ENCODE results near the gene RASGRP4.

RASGRP4 gene

GRCh38 chr19:38360351-38360750, 65.7 kb downstream of the RASGRP4 start:
- no peak overlapping the region for H3K4me3 ChIP-seq (ENCODE audit: low read length, poor library complexity, severe bottlenecking)

GRCh38 chr19:38359242-38360021, 66.6 kb downstream of the RASGRP4 start:
- no peak overlapping the region for H3K9ac ChIP-seq (ENCODE audit: low read depth, low read length, poor library complexity, severe bottlenecking)
- no peaks in the 10 kb centered on the region for H3K9me2 ChIP-seq (replicated peaks; ENCODE audit: low read depth, low read length)
- no peaks in the 10 kb centered on the region for H3K79me2 ChIP-seq (ENCODE audit: insufficient read depth, low read length)
- H2AFZ ChIP-seq (ENCODE audit: low read length): no peak overlapping the region
- H3K4me3 ChIP-seq (ENCODE audit: low read length, poor library complexity, severe bottlenecking): no peak overlapping the region
- no peak for TF ChIP-seq EZH2phosphoT487 (IDR thresholded peaks at IDR 0.05; ENCODE audit: borderline replicate concordance)
- TF ChIP-seq CTCF (conservative IDR thresholded peaks at IDR 0.05; ENCODE audit: low read length): no peak
- no peaks in the 10 kb centered on the region for H3K27me3 ChIP-seq (ENCODE audit: insufficient read depth, low read length, poor library complexity, severe bottlenecking)
- H3K4me1 ChIP-seq (ENCODE audit: insufficient read depth, low read length, poor library complexity, severe bottlenecking): no peaks in the 10 kb centered on the region
- H3K9me3 ChIP-seq (ENCODE audit: insufficient read depth, low read depth, low read length): no peaks in the 10 kb centered on the region
- no peaks in the 10 kb centered on the region for H3K36me3 ChIP-seq (ENCODE audit: insufficient read depth, low read length)
- H3F3A ChIP-seq (ENCODE audit: low read depth): no peaks in the 10 kb centered on the region
- no peak overlapping the region for H3K4me2 ChIP-seq (ENCODE audit: low read depth, low read length, poor library complexity, severe bottlenecking)
- no peaks in the 10 kb centered on the region for H4K20me1 ChIP-seq (ENCODE audit: insufficient read depth, low read length, poor library complexity, severe bottlenecking)

More at GRCh38 chr19:38360351-38360750, 65.7 kb downstream of the RASGRP4 start:
- Histone ChIP-seq H3K79me2 (ENCODE audit: insufficient read depth, low read length) (no peaks in the 10 kb centered on the region), H3F3A (ENCODE audit: low read depth) (no peaks in the 10 kb centered on the region), H3K36me3 (ENCODE audit: insufficient read depth, low read length) (no peaks in the 10 kb centered on the region), H3K9me2 (replicated peaks; ENCODE audit: low read depth, low read length) (no peaks in the 10 kb centered on the region), H3K4me1 (ENCODE audit: insufficient read depth, low read length, poor library complexity, severe bottlenecking) (no peaks in the 10 kb centered on the region), H4K20me1 (ENCODE audit: insufficient read depth, low read length, poor library complexity, severe bottlenecking) (no peaks in the 10 kb centered on the region), H3K27me3 (ENCODE audit: insufficient read depth, low read length, poor library complexity, severe bottlenecking) (no peaks in the 10 kb centered on the region), H3K9ac (ENCODE audit: low read depth, low read length, poor library complexity, severe bottlenecking) (no peak overlapping the region), H3K9me3 (ENCODE audit: insufficient read depth, low read depth, low read length) (no peaks in the 10 kb centered on the region), H2AFZ (ENCODE audit: low read length) (no peak overlapping the region), H3K4me2 (ENCODE audit: low read depth, low read length, poor library complexity, severe bottlenecking) (no peak overlapping the region)
- TF ChIP-seq CTCF (conservative IDR thresholded peaks at IDR 0.05; ENCODE audit: low read length) (no peak), EZH2phosphoT487 (IDR thresholded peaks at IDR 0.05; ENCODE audit: borderline replicate concordance) (no peak)
